ENCODE data around the gene UBAC1.

The UBAC1 gene

GRCh38 chr9:135907431-135908092 is 53.6 kb downstream of the UBAC1 start, which contains the start of gene CAMSAP1:
TSS of gene CAMSAP1 (minus strand) at chr9:135907546. CDS start at chr9:135907159, 387 bp downstream.
- POLR2A ChIA-PET (ENCODE audit: low non-redundant PET) = interaction anchor here (0.6 kb wide), 1 partner anchor 91 kb away, joined by 3 read pairs; no protein-coding TSS in a partner anchor
- CTCF ChIA-PET = no interaction called here
- DNase-seq (ENCODE audit: low spot score) = peak; percentile 99

GRCh38 chr9:135907006-135907430 is 54.2 kb downstream of the UBAC1 start:
- peak overlapping the region; percentile 87 for H3K27ac ChIP-seq
- ChIA-PET POLR2A (ENCODE audit: low non-redundant PET) (no interaction called here), CTCF (no interaction called here)
- DNase-seq (ENCODE audit: low spot score) = no peak
- no peak for TF ChIP-seq CTCF (conservative IDR thresholded peaks at IDR 0.05; ENCODE audit: low read depth)

More at GRCh38 chr9:135907431-135908092, 53.6 kb downstream of the UBAC1 start, which contains the start of gene CAMSAP1:
- peak within 1 kb of the TSS; percentile 87 for H3K27ac ChIP-seq
- TF ChIP-seq CTCF (conservative IDR thresholded peaks at IDR 0.05; ENCODE audit: low read depth) = no peak

GRCh38 chr9:135906291-135907005 is 54.7 kb downstream of the UBAC1 start:
- no peak for TF ChIP-seq CTCF (conservative IDR thresholded peaks at IDR 0.05; ENCODE audit: low read depth)
- DNase-seq (ENCODE audit: low spot score) = no peak
- ChIA-PET CTCF (no interaction called here), POLR2A (ENCODE audit: low non-redundant PET) (interaction anchor here (1.1 kb wide), 1 partner anchor 52 kb away, joined by 4 read pairs; no protein-coding TSS in a partner anchor)
- H3K27ac ChIP-seq = peak overlapping the region; percentile 87

GRCh38 chr9:135905380-135906258 is 55.6 kb downstream of the UBAC1 start:
- H3K27ac ChIP-seq = peak overlapping the region; percentile 82
- CTCF ChIA-PET = interaction anchor here (0.6 to 0.7 kb wide), 2 partner anchors 45 to 235 kb away, joined by 3 to 8 read pairs; no protein-coding TSS in a partner anchor
- TF ChIP-seq CTCF (conservative IDR thresholded peaks at IDR 0.05; ENCODE audit: low read depth) = no peak

GRCh38 chr9:135903786-135904520 is 57.2 kb downstream of the UBAC1 start:
- H3K27ac ChIP-seq = peak overlapping the region; percentile 82
- POLR2A ChIA-PET (ENCODE audit: low non-redundant PET) = no interaction called here
- CTCF ChIA-PET = no interaction called here
- no peak for TF ChIP-seq CTCF (conservative IDR thresholded peaks at IDR 0.05; ENCODE audit: low read depth)
- DNase-seq (ENCODE audit: low spot score) = no peak

More at GRCh38 chr9:135905380-135906258, 55.6 kb downstream of the UBAC1 start:
- peak; percentile 76 for DNase-seq (ENCODE audit: low spot score)
- POLR2A ChIA-PET (ENCODE audit: low non-redundant PET) = interaction anchor here (1.1 kb wide), 1 partner anchor 51 kb away, joined by 4 read pairs; no protein-coding TSS in a partner anchor

All from RWPE1 (cell line).